ENCODE data around the gene EPHA6. TPM values are rescaled to one million over a fixed set of nuclear protein-coding genes. Genes with fewer than 3 reads are reported as not detected.

The EPHA6 gene
- total RNA-seq (2014; rRNA removed; shearing (Covaris generic)): not detected in 2 replicates

- peak; percentile 47 for DNase-seq (ENCODE audit: low read depth)
Measured at GRCh38 chr3:96813820-96814650, at the start of gene EPHA6. Gene EPHA6, plus strand, starts transcription at chr3:96814594.

GRCh38 chr3:96776818-96777217 lies 37.6 kb upstream of the EPHA6 start:
- no peak for DNase-seq (ENCODE audit: low read depth)

- no peak for DNase-seq (ENCODE audit: low read depth)
Measured at GRCh38 chr3:96779810-96780209, 34.6 kb upstream of the EPHA6 start.

GRCh38 chr3:96796101-96796500 lies 18.3 kb upstream of the EPHA6 start:
- no peak for DNase-seq (ENCODE audit: low read depth)

- DNase-seq (ENCODE audit: low read depth): no peak
Measured at GRCh38 chr3:96803870-96804269, 10.5 kb upstream of the EPHA6 start.

- no peak for DNase-seq (ENCODE audit: low read depth)
Measured at GRCh38 chr3:96806341-96806740, 8.1 kb upstream of the EPHA6 start.

GRCh38 chr3:96813134-96813819 lies 1.1 kb upstream of the EPHA6 start:
- DNase-seq (ENCODE audit: low read depth): peak; percentile 60

GRCh38 chr3:96814651-96815567 lies 515 bp downstream of the EPHA6 start:
- DNase-seq (ENCODE audit: low read depth): no peak

- DNase-seq (ENCODE audit: low read depth): no peak
Measured at GRCh38 chr3:96831175-96831574, 16.8 kb downstream of the EPHA6 start.

- no peak for DNase-seq (ENCODE audit: low read depth)
Measured at GRCh38 chr3:96833301-96833700, 18.9 kb downstream of the EPHA6 start.

GRCh38 chr3:96836153-96836915 lies 21.9 kb downstream of the EPHA6 start:
- DNase-seq (ENCODE audit: low read depth): no peak

GRCh38 chr3:96843505-96844203 lies 29.3 kb downstream of the EPHA6 start:
- DNase-seq (ENCODE audit: low read depth): no peak

GRCh38 chr3:96844204-96844514 lies 29.8 kb downstream of the EPHA6 start:
- no peak for DNase-seq (ENCODE audit: low read depth)

- DNase-seq (ENCODE audit: low read depth): no peak
Measured at GRCh38 chr3:96852849-96853248, 38.5 kb downstream of the EPHA6 start.

GRCh38 chr3:96860882-96861281 lies 46.5 kb downstream of the EPHA6 start:
- DNase-seq (ENCODE audit: low read depth): no peak

GRCh38 chr3:96863129-96863740 lies 48.8 kb downstream of the EPHA6 start:
- peak; percentile 7 for DNase-seq (ENCODE audit: low read depth)

GRCh38 chr3:96865605-96866004 lies 51.2 kb downstream of the EPHA6 start:
- DNase-seq (ENCODE audit: low read depth): no peak

- no peak for DNase-seq (ENCODE audit: low read depth)
Measured at GRCh38 chr3:96869316-96869715, 54.9 kb downstream of the EPHA6 start.

GRCh38 chr3:96877510-96877909 lies 63.1 kb downstream of the EPHA6 start:
- DNase-seq (ENCODE audit: low read depth): no peak

- DNase-seq (ENCODE audit: low read depth): no peak
Measured at GRCh38 chr3:96900031-96900430, 85.6 kb downstream of the EPHA6 start.

Data from RPMI7951 (cell line).